Measurements from ENCODE around the gene LRRC75A. TPM values are rescaled to one million over a fixed set of nuclear protein-coding genes. Genes with fewer than 3 reads are reported as not detected.

Gene LRRC75A
- total and polyA plus RNA-seq, 8 donors = 1.1 to 306 (median 3.7) TPM

DNA sequence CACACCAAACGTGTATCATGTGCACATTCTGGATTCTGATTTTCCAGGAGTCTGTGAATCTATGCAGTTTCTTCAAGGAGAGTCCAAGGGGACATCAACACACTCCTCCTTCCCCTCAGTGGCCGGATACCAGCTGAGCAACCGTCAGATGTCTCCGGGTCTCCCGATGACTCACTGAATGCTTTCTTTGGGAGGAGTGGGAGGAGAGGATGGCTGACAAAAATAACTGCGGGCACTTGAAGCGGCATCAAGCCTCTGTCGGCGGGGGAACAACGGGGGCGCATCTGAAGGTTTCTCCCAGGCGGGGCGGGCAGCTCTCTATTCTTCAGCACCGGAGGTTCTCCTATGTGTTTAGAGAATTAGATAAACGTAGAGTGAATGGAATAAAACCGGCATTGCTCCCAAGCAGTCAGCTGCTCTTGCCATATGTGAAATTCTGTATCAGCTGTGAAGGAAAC lies 24.6 kb upstream of the LRRC75A start:
- DNase-seq = peak in 1 of 2 donors; percentile 68
- no peak overlapping the region for H3K27ac ChIP-seq
- intact Hi-C loops (cut with DNase I; ENCODE audit: low total_unique reads) = no loop called here
- peak overlapping the region in 1 of 4 donors; percentile 14 for H3K4me3 ChIP-seq
- no peaks in the 10 kb centered on the region for H3K9me3 ChIP-seq
- peaks cover 0 to 17% (median 8%) of the 10 kb centered on the region in 4 donors for H3K4me1 ChIP-seq
- TF ChIP-seq POLR2AphosphoS5 (IDR thresholded peaks at IDR 0.05) = no peak
- no peak for TF ChIP-seq EP300 (IDR thresholded peaks at IDR 0.05)
- TF ChIP-seq, protein P1, sequence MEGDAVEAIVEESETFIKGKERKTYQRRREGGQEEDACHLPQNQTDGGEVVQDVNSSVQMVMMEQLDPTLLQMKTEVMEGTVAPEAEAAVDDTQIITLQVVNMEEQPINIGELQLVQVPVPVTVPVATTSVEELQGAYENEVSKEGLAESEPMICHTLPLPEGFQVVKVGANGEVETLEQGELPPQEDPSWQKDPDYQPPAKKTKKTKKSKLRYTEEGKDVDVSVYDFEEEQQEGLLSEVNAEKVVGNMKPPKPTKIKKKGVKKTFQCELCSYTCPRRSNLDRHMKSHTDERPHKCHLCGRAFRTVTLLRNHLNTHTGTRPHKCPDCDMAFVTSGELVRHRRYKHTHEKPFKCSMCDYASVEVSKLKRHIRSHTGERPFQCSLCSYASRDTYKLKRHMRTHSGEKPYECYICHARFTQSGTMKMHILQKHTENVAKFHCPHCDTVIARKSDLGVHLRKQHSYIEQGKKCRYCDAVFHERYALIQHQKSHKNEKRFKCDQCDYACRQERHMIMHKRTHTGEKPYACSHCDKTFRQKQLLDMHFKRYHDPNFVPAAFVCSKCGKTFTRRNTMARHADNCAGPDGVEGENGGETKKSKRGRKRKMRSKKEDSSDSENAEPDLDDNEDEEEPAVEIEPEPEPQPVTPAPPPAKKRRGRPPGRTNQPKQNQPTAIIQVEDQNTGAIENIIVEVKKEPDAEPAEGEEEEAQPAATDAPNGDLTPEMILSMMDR (IDR thresholded peaks at IDR 0.05) = no peak
- TF ChIP-seq POLR2A (IDR thresholded peaks at IDR 0.05) = no peak
- WGBS, 5 donors = 13 to 21% (median 17%) methylated on average over 16 of the region's 16 CpGs
- peaks cover 0 to 18% (median 4%) of the 10 kb centered on the region in 3 donors for H3K27me3 ChIP-seq
- H3K36me3 ChIP-seq = no peaks in the 10 kb centered on the region

DNA sequence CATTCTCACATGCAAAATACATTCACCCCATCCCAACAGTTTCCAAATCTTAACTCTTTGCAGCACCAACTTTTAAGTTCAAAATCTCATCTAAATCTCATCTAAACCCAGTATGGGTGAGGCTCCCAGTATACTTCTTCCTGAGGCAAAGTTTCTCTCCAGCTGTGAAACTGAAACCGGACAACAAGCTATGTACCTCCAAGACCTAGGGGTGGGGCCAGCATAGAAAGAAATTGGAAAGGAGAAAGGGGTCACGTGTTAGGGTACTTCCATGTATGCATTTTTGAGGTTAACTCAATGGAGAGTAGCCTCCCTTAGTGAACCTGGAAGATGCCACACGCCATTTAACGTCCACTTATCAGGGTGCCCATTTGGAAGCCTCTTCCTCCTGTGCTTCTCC lies 23.9 kb upstream of the LRRC75A start:
- Histone ChIP-seq H3K36me3 (no peaks in the 10 kb centered on the region), H3K27me3 (peaks cover 0 to 18% (median 4%) of the 10 kb centered on the region in 3 donors), H3K4me1 (peaks cover 0 to 12% (median 6%) of the 10 kb centered on the region in 4 donors), H3K27ac (no peak overlapping the region), H3K4me3 (no peak overlapping the region), H3K9me3 (no peaks in the 10 kb centered on the region)
- DNase-seq = no peak
- 56 to 80% (median 79%) methylated on average over 4 of the region's 4 CpGs for WGBS, 5 donors
- intact Hi-C loops (cut with DNase I; ENCODE audit: low total_unique reads) = no loop called here
- no peak for TF ChIP-seq POLR2A (IDR thresholded peaks at IDR 0.05)
- TF ChIP-seq, protein P1 (IDR thresholded peaks at IDR 0.05) = no peak
- TF ChIP-seq POLR2AphosphoS5 (IDR thresholded peaks at IDR 0.05) = no peak
- TF ChIP-seq EP300 (IDR thresholded peaks at IDR 0.05) = no peak

DNA sequence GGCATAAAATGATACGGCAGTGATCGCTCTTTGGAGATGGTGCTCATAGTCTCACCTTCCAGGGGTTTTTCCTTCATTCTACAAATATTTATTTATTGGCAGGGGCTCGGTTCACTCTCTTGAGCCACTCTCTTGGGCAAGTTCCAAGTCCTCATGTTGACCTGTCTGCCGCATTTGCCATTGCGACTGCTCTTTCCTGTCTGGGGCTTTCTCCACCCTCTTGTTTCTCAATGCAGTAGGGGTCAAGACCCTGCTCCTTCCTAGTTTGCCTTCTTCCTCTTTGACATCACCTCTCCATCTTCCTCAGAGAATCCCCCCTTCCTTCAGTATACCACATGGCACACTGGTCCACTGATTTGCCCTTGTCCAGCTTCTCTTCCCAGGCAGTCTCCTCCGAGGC lies 21.9 kb upstream of the LRRC75A start:
- intact Hi-C loops (cut with DNase I; ENCODE audit: low total_unique reads) = no loop called here
- Histone ChIP-seq H3K27me3 (peaks cover 0 to 18% (median 4%) of the 10 kb centered on the region in 3 donors), H3K4me1 (peaks cover 0 to 12% (median 4%) of the 10 kb centered on the region in 4 donors), H3K9me3 (no peaks in the 10 kb centered on the region), H3K4me3 (no peak overlapping the region), H3K36me3 (no peaks in the 10 kb centered on the region), H3K27ac (no peak overlapping the region)
- DNase-seq = no peak
- WGBS, 5 donors = 68 to 82% (median 75%) methylated on average over 6 of the region's 6 CpGs
- TF ChIP-seq POLR2A (IDR thresholded peaks at IDR 0.05) (no peak), POLR2AphosphoS5 (IDR thresholded peaks at IDR 0.05) (no peak), EP300 (IDR thresholded peaks at IDR 0.05) (no peak)
- TF ChIP-seq, protein P1 (IDR thresholded peaks at IDR 0.05) = no peak

DNA sequence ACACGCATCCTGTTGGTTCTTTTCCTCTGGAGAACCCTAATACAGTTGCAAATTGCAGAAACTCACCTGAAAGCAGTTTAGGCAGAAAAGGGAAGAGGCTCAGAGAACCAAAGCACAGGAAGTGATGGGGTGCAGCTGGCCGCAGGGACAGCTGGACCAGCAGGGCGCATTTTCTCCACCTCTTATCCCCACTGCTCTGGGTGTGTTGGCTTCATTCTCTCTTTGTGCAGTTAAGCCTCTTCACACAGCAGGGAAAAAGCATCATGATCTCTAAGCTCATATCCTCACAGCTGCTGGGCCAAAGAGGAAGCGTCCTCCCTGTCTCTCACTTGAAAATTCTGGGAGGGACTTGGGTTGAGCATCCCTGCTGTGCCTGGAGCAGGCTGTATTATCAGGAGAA lies 20.0 kb upstream of the LRRC75A start:
- 54 to 76% (median 63%) methylated on average over 4 of the region's 4 CpGs for WGBS, 5 donors
- intact Hi-C loops (cut with DNase I; ENCODE audit: low total_unique reads) = no loop called here
- Histone ChIP-seq H3K4me1 (peaks cover 0 to 16% (median 3%) of the 10 kb centered on the region in 4 donors), H3K9me3 (no peaks in the 10 kb centered on the region), H3K4me3 (no peak overlapping the region), H3K27me3 (peaks cover 0 to 4% (median 0%) of the 10 kb centered on the region in 3 donors), H3K36me3 (no peaks in the 10 kb centered on the region), H3K27ac (no peak overlapping the region)
- TF ChIP-seq EP300 (IDR thresholded peaks at IDR 0.05) = no peak
- no peak for TF ChIP-seq POLR2AphosphoS5 (IDR thresholded peaks at IDR 0.05)
- no peak for TF ChIP-seq POLR2A (IDR thresholded peaks at IDR 0.05)
- TF ChIP-seq, protein P1 (IDR thresholded peaks at IDR 0.05) = no peak
- DNase-seq = peak in 1 of 2 donors; percentile 62

Data from stomach (tissue), 9 donors.